Muscle of leg (tissue), 16 donors: ENCODE measurements around the gene EEF2. TPM values are rescaled to one million over a fixed set of nuclear protein-coding genes. Genes with fewer than 3 reads are reported as not detected.

Experiments
- DNase-seq: peaks from one replicate; pipeline ENCODE4 v3.0.0; 2013
- H3K27ac ChIP-seq: one replicate; pipeline ENCODE4 v1.5.1; 2013; ENCODE audit warnings: mild to moderate bottlenecking, low read length, control low read depth
- H3K27me3 ChIP-seq: one replicate; pipeline ENCODE4 v1.6.1; 2013; ENCODE audit warnings: low read length; ENCODE audit not compliant: control insufficient read depth, insufficient read depth
- H3K36me3 ChIP-seq: one replicate; pipeline ENCODE4 v1.6.1; 2013; ENCODE audit warnings: low read length; ENCODE audit not compliant: control insufficient read depth, insufficient read depth
- H3K4me1 ChIP-seq: one replicate; pipeline ENCODE4 v1.6.1; 2013; ENCODE audit warnings: low read length; ENCODE audit not compliant: control insufficient read depth, insufficient read depth
- H3K4me3 ChIP-seq: one replicate; pipeline ENCODE4 v1.5.1; 2013; ENCODE audit warnings: low read length, control low read depth
- H3K9me3 ChIP-seq: replicated peaks from 2 replicates; pipeline ENCODE4 v1.6.1; 2013; ENCODE audit warnings: low read depth, low read length; ENCODE audit not compliant: control insufficient read depth
- WGBS: methylation state at CpG from one replicate; pipeline ENCODE4 v1.1.5; 2013; ENCODE audit warnings: missing lambda C conversion rate; ENCODE audit not compliant: insufficient coverage; 5-methylcytosine and 5-hydroxymethylcytosine counted together
- long read RNA-seq, 11 donors: transcript quantifications; one replicate each; lab custom pipeline, GENCODE V29; 2026
- polyA plus RNA-seq, 8 donors: library from polyadenylated mRNA; unstranded; fragments of 120-200 nt; gene quantifications; one replicate each; pipeline versions ENCODE4 v1.2.1 to v1.2.3, GENCODE V29; 2013; ENCODE audit warnings: inconsistent platforms in 1 of 8, low replicate concordance in 1 of 8; ENCODE audit not compliant: insufficient read length in 8 of 8, insufficient read depth in 1 of 8
- total RNA-seq: library from RNA; stranded (reverse); fragments of 120-200 nt; gene quantifications from one replicate; pipeline ENCODE4 v1.2.4, GENCODE V29; 2013

The EEF2 gene
- total RNA-seq = 3,013 TPM
- polyA plus RNA-seq = 1,000 to 10,000 TPM; 2,533 to 3,060 (median 2,684) TPM
- long read RNA-seq, donor 1, transcript EEF2-201 (15 exons, 3,164 nt) = major isoform, 204 of 615 reads
- long read RNA-seq, donor 1, transcript EEF2-202 (2 exons, 580 nt) = minor isoform, 16 of 615 reads
- long read RNA-seq, donor 1, partial matches to known transcripts = 391 of 615 reads
- long read RNA-seq, donor 1, other reads (novel, unspliced or antisense) = 0 of 615 reads
- long read RNA-seq, donor 2, transcript EEF2-201 (15 exons, 3,164 nt) = major isoform, 29 of 85 reads
- long read RNA-seq, donor 2, partial matches to known transcripts = 56 of 85 reads
- long read RNA-seq, donor 2, other reads (novel, unspliced or antisense) = 0 of 85 reads
- long read RNA-seq, donor 3, transcript EEF2-202 (2 exons, 580 nt) = minor isoform, 19 of 1,733 reads
- long read RNA-seq, donor 3, transcript EEF2-201 (15 exons, 3,164 nt) = major isoform, 785 of 1,733 reads
- long read RNA-seq, donor 3, partial matches to known transcripts = 879 of 1,733 reads
- long read RNA-seq, donor 3, other reads (novel, unspliced or antisense) = 48 of 1,733 reads
- long read RNA-seq, donor 4, transcript EEF2-202 (2 exons, 580 nt) = minor isoform, 31 of 1,355 reads
- long read RNA-seq, donor 4, transcript EEF2-203 (2 exons, 218 nt) = minor isoform, 5 of 1,355 reads
- long read RNA-seq, donor 4, transcript EEF2-201 (15 exons, 3,164 nt) = major isoform, 344 of 1,355 reads
- long read RNA-seq, donor 4, partial matches to known transcripts = 961 of 1,355 reads
- long read RNA-seq, donor 4, other reads (novel, unspliced or antisense) = 12 of 1,355 reads
- long read RNA-seq, donor 5, transcript EEF2-202 (2 exons, 580 nt) = minor isoform, 56 of 3,091 reads
- long read RNA-seq, donor 5, transcript EEF2-201 (15 exons, 3,164 nt) = major isoform, 629 of 3,091 reads
- long read RNA-seq, donor 5, partial matches to known transcripts = 2,346 of 3,091 reads
- long read RNA-seq, donor 5, other reads (novel, unspliced or antisense) = 53 of 3,091 reads
- long read RNA-seq, donor 6, transcript EEF2-201 (15 exons, 3,164 nt) = major isoform, 769 of 2,293 reads
- long read RNA-seq, donor 6, transcript EEF2-204 (4 exons, 581 nt) = minor isoform, 5 of 2,293 reads
- long read RNA-seq, donor 6, transcript EEF2-202 (2 exons, 580 nt) = minor isoform, 46 of 2,293 reads
- long read RNA-seq, donor 6, partial matches to known transcripts = 1,436 of 2,293 reads
- long read RNA-seq, donor 6, other reads (novel, unspliced or antisense) = 35 of 2,293 reads
- long read RNA-seq, donor 7, transcript EEF2-202 (2 exons, 580 nt) = minor isoform, 22 of 1,919 reads
- long read RNA-seq, donor 7, transcript EEF2-201 (15 exons, 3,164 nt) = major isoform, 409 of 1,919 reads
- long read RNA-seq, donor 7, transcript EEF2-203 (2 exons, 218 nt) = minor isoform, 5 of 1,919 reads
- long read RNA-seq, donor 7, partial matches to known transcripts = 1,462 of 1,919 reads
- long read RNA-seq, donor 7, other reads (novel, unspliced or antisense) = 18 of 1,919 reads
- long read RNA-seq, donor 8, transcript EEF2-202 (2 exons, 580 nt) = minor isoform, 14 of 991 reads
- long read RNA-seq, donor 8, transcript EEF2-201 (15 exons, 3,164 nt) = major isoform, 73 of 991 reads
- long read RNA-seq, donor 8, partial matches to known transcripts = 900 of 991 reads
- long read RNA-seq, donor 8, other reads (novel, unspliced or antisense) = 0 of 991 reads
- long read RNA-seq, donor 9, transcript EEF2-201 (15 exons, 3,164 nt) = major isoform, 166 of 1,502 reads
- long read RNA-seq, donor 9, transcript EEF2-203 (2 exons, 218 nt) = minor isoform, 5 of 1,502 reads
- long read RNA-seq, donor 9, transcript EEF2-202 (2 exons, 580 nt) = minor isoform, 29 of 1,502 reads
- long read RNA-seq, donor 9, transcript EEF2-204 (4 exons, 581 nt) = minor isoform, 9 of 1,502 reads
- long read RNA-seq, donor 9, partial matches to known transcripts = 1,293 of 1,502 reads
- long read RNA-seq, donor 9, other reads (novel, unspliced or antisense) = 0 of 1,502 reads
- long read RNA-seq, donor 10, transcript EEF2-203 (2 exons, 218 nt) = minor isoform, 5 of 1,601 reads
- long read RNA-seq, donor 10, transcript EEF2-202 (2 exons, 580 nt) = minor isoform, 13 of 1,601 reads
- long read RNA-seq, donor 10, transcript EEF2-201 (15 exons, 3,164 nt) = major isoform, 255 of 1,601 reads
- long read RNA-seq, donor 10, partial matches to known transcripts = 1,309 of 1,601 reads
- long read RNA-seq, donor 10, other reads (novel, unspliced or antisense) = 16 of 1,601 reads
- long read RNA-seq, donor 11, transcript EEF2-201 (15 exons, 3,164 nt) = major isoform, 235 of 1,256 reads
- long read RNA-seq, donor 11, transcript EEF2-202 (2 exons, 580 nt) = minor isoform, 17 of 1,256 reads
- long read RNA-seq, donor 11, partial matches to known transcripts = 988 of 1,256 reads
- long read RNA-seq, donor 11, other reads (novel, unspliced or antisense) = 12 of 1,256 reads

GRCh38 chr19:3984908-3985642 lies at the start of gene EEF2:
Gene EEF2 (minus strand): TSS chr19:3985463. CDS start chr19:3985380, 83 bp downstream.
- Histone ChIP-seq H3K4me3 (peak within 1 kb of the TSS; percentile 98), H3K27ac (peak within 1 kb of the TSS; percentile 90), H3K27me3 (peaks cover 13% of the 10 kb centered on the region), H3K36me3 (peaks cover 43% of the 10 kb centered on the region), H3K4me1 (peaks cover 49% of the 10 kb centered on the region), H3K9me3 (no peaks in the 10 kb centered on the region)
- WGBS = under 1% methylated on average over 78 of the region's 80 CpGs
- DNase-seq = peak; percentile 95

GRCh38 chr19:4034048-4035017 lies 49.1 kb upstream of the EEF2 start:
- peaks cover 77% of the 10 kb centered on the region for H3K36me3 ChIP-seq

GRCh38 chr19:4033028-4033956 lies 48.0 kb upstream of the EEF2 start:
- H3K4me3 ChIP-seq = no peak overlapping the region
- peaks cover 82% of the 10 kb centered on the region for H3K36me3 ChIP-seq
- no peak overlapping the region for H3K27ac ChIP-seq
- H3K27me3 ChIP-seq = no peaks in the 10 kb centered on the region
- no peaks in the 10 kb centered on the region for H3K9me3 ChIP-seq
- DNase-seq = no peak
- no peaks in the 10 kb centered on the region for H3K4me1 ChIP-seq
- WGBS = 89% methylated on average over 59 of the region's 63 CpGs

More at GRCh38 chr19:4034048-4035017, 49.1 kb upstream of the EEF2 start:
- 85% methylated on average over 30 of the region's 34 CpGs for WGBS
- Histone ChIP-seq H3K9me3 (no peaks in the 10 kb centered on the region), H3K4me3 (no peak overlapping the region), H3K27me3 (no peaks in the 10 kb centered on the region), H3K4me1 (no peaks in the 10 kb centered on the region), H3K27ac (no peak overlapping the region)
- no peak for DNase-seq

GRCh38 chr19:4032436-4032835 lies 47.2 kb upstream of the EEF2 start:
- Histone ChIP-seq H3K4me1 (no peaks in the 10 kb centered on the region), H3K4me3 (no peak overlapping the region), H3K27me3 (no peaks in the 10 kb centered on the region), H3K9me3 (no peaks in the 10 kb centered on the region), H3K36me3 (peaks cover 84% of the 10 kb centered on the region), H3K27ac (no peak overlapping the region)
- 56% methylated on average over 15 of the region's 16 CpGs for WGBS
- DNase-seq = no peak

GRCh38 chr19:4031420-4031819 lies 46.2 kb upstream of the EEF2 start:
- WGBS = 59% methylated on average over 6 of the region's 11 CpGs
- no peaks in the 10 kb centered on the region for H3K27me3 ChIP-seq
- no peaks in the 10 kb centered on the region for H3K9me3 ChIP-seq
- H3K36me3 ChIP-seq = peaks cover 80% of the 10 kb centered on the region
- no peak for DNase-seq
- H3K4me3 ChIP-seq = no peak overlapping the region
- no peaks in the 10 kb centered on the region for H3K4me1 ChIP-seq
- H3K27ac ChIP-seq = no peak overlapping the region

- WGBS = 72% methylated on average over 9 of the region's 9 CpGs
- Histone ChIP-seq H3K27ac (no peak overlapping the region), H3K9me3 (no peaks in the 10 kb centered on the region), H3K36me3 (peaks cover 78% of the 10 kb centered on the region), H3K27me3 (no peaks in the 10 kb centered on the region), H3K4me1 (no peaks in the 10 kb centered on the region), H3K4me3 (no peak overlapping the region)
- DNase-seq = no peak
Measured at GRCh38 chr19:4030981-4031380, 45.7 kb upstream of the EEF2 start.
